ENCODE data around the gene DUSP5.
A peak's percentile ranks its signal among the peaks of the same experiment; 100 is the strongest.

DUSP5 gene

DNA sequence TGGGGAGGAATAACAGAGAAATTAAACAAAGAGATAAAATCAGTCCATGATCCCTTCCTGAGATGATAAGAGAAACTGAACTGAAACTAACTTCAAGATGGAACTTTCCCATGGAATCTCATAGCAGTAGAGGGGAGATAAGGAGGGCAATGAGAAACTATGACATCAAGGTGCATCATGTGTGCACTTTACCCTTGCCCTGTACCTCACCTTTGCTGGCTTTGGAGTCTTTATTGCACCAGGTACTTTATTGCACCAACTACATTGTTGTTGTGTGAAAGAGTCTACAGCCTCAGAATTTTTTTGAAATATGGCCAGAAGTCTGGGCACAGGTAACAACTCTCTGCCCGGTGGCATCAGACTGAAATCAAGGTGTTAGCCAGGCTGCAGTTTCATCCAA, 58.6 kb downstream of the DUSP5 start:
- H3K4me3 ChIP-seq (replicated peaks; ENCODE audit: low read depth, low read length): no peak overlapping the region
- TF ChIP-seq, protein P1, sequence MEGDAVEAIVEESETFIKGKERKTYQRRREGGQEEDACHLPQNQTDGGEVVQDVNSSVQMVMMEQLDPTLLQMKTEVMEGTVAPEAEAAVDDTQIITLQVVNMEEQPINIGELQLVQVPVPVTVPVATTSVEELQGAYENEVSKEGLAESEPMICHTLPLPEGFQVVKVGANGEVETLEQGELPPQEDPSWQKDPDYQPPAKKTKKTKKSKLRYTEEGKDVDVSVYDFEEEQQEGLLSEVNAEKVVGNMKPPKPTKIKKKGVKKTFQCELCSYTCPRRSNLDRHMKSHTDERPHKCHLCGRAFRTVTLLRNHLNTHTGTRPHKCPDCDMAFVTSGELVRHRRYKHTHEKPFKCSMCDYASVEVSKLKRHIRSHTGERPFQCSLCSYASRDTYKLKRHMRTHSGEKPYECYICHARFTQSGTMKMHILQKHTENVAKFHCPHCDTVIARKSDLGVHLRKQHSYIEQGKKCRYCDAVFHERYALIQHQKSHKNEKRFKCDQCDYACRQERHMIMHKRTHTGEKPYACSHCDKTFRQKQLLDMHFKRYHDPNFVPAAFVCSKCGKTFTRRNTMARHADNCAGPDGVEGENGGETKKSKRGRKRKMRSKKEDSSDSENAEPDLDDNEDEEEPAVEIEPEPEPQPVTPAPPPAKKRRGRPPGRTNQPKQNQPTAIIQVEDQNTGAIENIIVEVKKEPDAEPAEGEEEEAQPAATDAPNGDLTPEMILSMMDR (IDR thresholded peaks at IDR 0.05; ENCODE audit: low read depth, low read length, missing control alignments): no peak
- DNase-seq (ENCODE audit: extremely low read depth, low read depth): no peak

DNA sequence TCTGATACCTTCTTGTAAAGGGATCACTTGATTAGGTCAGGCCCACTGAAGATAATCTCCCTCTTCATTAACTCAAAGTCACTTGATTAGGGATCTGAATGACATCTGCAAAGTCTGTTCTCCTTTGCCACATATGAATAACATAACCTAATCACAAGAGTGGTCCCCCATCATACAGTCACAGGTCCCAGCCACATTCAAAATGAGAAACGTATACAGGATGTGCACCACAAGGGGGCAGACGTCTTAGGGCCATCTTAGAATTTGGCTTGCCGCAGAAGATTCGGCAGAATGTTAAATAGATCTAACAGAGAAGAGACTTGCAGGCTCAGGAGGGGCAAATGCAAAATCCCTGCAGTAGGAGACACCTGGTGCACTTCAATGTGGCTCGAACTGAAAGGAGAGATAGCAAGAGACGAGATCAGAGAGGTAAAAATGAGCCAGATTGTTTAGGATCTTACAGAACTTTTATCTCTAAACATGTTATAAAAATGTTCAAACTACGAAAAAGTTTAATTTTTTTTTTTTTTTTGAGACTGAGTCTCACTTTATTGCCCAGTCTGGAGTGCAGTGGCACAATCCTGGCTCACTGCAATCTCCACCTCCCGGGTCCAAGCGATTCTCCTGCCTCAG, 59.4 kb downstream of the DUSP5 start:
- no peak for DNase-seq (ENCODE audit: extremely low read depth, low read depth)
- H3K4me3 ChIP-seq (replicated peaks; ENCODE audit: low read depth, low read length): no peak overlapping the region
- TF ChIP-seq, protein P1 (IDR thresholded peaks at IDR 0.05; ENCODE audit: low read depth, low read length, missing control alignments): peak; percentile 48

DNA sequence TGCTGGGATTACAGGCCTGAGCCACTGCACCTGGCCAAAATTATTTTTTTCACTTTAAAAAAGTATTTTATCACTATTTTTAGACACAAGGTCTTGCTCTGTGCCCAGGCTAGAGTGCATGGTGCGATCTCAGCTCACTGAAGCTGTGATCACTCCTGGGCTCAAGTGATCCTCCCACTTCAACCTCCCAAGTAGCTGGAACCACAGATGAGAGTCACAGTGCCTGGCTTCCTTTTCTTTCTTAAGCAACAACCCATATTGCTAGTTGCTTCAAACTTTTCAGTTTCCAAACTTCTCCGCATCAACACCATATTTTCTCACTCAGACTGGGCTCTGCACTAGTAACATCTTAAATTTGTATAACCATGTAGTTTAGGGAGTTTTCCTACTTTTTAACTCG, 60.3 kb downstream of the DUSP5 start:
- H3K4me3 ChIP-seq (replicated peaks; ENCODE audit: low read depth, low read length): no peak overlapping the region
- TF ChIP-seq, protein P1 (IDR thresholded peaks at IDR 0.05; ENCODE audit: low read depth, low read length, missing control alignments): no peak
- DNase-seq (ENCODE audit: extremely low read depth, low read depth): no peak

DNA sequence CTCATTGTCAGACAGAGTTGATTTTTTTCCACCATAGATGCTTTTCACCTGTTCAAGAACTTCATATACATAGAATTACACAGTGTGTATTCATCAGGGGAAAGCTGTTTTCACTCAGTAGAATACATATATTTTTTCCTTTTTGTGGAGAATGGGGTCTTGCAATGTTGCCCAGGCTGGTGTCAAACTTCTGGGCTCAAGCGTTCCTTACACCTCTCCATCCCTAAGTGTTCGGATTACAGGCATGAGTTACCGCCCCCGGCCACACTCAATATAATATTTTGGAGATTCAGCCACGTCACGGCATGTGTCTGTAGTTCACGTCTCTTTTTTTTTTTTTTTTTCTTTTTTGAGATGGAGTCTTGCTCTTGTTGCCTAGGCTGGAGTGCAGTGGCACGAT, 62.3 kb downstream of the DUSP5 start:
- H3K4me3 ChIP-seq (replicated peaks; ENCODE audit: low read depth, low read length): no peak overlapping the region

More for the DNA sequence above, 62.3 kb downstream of the DUSP5 start:
- no peak for DNase-seq (ENCODE audit: extremely low read depth, low read depth)
- TF ChIP-seq, protein P1 (IDR thresholded peaks at IDR 0.05; ENCODE audit: low read depth, low read length, missing control alignments): no peak

Measured in HFF-Myc (cell line).